Stimulated activated CD4-positive, alpha-beta T cell treated with anti-CD3 and anti-CD28 coated beads, Interleukin-15, amount 100 ng/mL, for 1 hour (primary cell): ENCODE results near the gene PCGF1.
A peak's percentile ranks its signal among the peaks of the same experiment; 100 is the strongest.

Experiments
- DNase-seq, 2 donors: peaks; one replicate each; pipeline ENCODE4 v3.0.0-alpha.2; 2020; ENCODE audit warnings: low read depth in 1 of 2, low spot score in 1 of 2

PCGF1 gene

GRCh38 chr2:74507145-74507925 is at the start of gene PCGF1:
Gene PCGF1, minus strand, starts transcription at chr2:74507695. Its CDS starts 27 bp downstream, at chr2:74507668.
- peak; percentile 95 to 98 for DNase-seq

DNA sequence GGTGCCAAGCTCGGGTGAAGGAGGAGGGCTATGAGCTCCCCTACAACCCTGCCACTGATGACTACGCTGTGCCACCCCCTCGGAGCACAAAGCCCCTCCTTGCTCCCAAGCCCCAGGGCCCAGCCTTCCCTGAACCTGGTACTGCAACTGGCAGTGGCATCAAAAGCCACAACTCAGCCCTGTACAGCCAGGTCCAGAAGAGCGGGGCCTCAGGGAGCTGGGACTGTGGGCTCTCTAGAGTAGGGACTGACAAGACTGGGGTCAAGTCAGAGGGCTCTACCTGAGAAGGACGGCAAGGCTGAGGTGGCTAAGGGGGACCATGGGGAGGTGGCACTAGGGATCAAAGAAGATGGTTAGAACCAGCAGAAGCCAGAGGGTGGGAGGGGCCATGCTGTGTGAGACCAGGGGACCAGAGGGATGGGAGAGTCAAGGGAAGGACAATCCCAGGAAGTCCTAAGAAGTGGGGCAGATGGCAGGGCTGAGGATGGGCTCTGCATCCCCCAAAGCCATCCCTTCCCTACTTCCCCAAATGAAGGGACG is 49.4 kb upstream of the PCGF1 start:
- no peak for DNase-seq

DNA sequence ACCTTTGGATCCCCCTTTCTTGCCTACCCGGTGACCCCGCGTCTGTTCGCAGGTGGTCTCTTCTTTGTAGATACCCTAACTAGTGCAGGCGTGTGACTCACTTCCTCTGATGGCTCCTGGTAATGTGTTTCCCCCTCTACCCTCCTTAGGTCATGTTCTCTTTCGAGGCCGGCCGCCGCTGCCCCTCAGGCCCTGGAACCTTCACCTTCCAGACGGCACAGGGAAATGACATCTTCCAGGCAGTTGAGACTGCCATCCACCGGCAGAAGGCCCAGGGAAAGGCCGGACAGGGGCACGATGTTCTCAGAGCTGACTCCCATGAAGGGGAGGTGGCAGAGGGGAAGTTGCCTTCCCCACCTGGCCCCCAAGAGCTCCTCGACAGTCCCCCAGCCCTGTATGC is 48.7 kb upstream of the PCGF1 start:
- DNase-seq = no peak

GRCh38 chr2:74555610-74556103 is 48.2 kb upstream of the PCGF1 start:
- DNase-seq = no peak

- peak in 1 of 2 donors; percentile 28 for DNase-seq
Observed at GRCh38 chr2:74554820-74555531, 47.5 kb upstream of the PCGF1 start.

GRCh38 chr2:74553892-74554819 is 46.7 kb upstream of the PCGF1 start, which contains the start of the genes DOK1 and LOXL3:
Gene DOK1, plus strand, starts transcription at chr2:74554720. Its CDS starts 35 bp downstream, at chr2:74554755.
Gene LOXL3, minus strand, starts transcription at chr2:74553942. Its CDS starts 1,308 bp downstream, at chr2:74552634.
- DNase-seq = peak; percentile 63 to 78

DNA sequence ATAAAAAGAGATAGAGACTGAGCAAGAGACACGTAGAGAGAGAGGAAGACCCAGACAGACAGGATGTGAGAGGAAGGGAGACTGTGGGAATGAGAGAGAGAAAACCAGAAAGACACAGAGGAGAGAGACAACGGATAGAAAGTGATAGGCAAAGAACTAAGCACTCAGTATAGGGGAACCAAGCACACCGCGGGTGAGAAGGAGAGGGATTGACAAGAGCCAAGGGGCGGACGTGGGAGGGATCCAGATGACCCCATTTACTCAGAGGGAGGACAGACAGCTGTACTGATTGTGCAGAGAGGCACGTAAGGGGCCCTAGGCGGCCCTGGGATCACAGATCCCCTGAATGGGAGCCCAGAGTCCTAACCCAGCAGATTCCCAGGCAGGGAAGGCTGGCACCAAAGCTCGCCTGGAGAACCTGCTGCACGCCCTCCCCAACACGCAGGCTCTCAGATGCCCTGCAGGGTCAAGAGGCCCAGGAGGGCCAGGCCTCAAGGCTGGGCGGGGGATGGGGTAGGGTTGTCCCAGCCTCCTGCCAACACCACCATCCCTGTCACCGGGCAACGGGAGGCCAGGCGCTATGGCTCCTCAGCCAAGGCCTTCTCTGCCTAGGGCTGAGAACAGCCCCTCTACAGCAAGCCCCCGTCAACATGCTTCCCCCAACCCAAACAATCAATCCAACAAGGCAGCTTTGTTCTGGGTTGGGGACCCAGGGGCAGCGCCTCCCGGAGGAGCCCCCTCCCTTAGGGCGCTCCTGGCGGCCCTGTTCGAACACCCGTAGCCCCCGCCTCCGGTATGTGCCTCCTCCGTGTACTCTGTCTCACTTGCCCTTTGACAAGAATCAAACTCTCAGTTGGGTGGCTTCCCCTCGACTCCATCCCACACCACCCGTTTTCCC is 45.7 kb upstream of the PCGF1 start:
- no peak for DNase-seq

GRCh38 chr2:74551942-74552913 is 44.7 kb upstream of the PCGF1 start:
- no peak for DNase-seq

- DNase-seq = no peak
Observed at GRCh38 chr2:74551530-74551929, 44.0 kb upstream of the PCGF1 start.

DNA sequence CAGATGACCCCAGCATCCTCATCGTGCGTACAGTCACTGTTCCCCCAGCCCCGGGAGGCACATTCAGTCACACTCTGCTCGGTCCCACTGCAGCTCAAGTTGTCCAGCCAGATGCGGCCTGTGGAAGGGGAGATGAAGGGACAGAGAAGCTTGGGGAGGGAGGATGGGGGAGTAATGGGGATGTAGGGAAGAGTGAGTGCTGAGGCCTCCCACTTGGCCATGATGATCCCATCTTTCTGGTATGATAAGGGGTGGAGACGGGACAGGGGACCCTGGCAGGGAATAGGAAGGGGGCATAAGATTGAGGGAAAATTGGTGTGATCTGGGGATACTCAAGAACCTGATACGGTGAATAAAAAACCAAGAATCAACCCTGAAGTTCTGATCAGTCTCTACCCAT is 42.7 kb upstream of the PCGF1 start:
- no peak for DNase-seq

DNA sequence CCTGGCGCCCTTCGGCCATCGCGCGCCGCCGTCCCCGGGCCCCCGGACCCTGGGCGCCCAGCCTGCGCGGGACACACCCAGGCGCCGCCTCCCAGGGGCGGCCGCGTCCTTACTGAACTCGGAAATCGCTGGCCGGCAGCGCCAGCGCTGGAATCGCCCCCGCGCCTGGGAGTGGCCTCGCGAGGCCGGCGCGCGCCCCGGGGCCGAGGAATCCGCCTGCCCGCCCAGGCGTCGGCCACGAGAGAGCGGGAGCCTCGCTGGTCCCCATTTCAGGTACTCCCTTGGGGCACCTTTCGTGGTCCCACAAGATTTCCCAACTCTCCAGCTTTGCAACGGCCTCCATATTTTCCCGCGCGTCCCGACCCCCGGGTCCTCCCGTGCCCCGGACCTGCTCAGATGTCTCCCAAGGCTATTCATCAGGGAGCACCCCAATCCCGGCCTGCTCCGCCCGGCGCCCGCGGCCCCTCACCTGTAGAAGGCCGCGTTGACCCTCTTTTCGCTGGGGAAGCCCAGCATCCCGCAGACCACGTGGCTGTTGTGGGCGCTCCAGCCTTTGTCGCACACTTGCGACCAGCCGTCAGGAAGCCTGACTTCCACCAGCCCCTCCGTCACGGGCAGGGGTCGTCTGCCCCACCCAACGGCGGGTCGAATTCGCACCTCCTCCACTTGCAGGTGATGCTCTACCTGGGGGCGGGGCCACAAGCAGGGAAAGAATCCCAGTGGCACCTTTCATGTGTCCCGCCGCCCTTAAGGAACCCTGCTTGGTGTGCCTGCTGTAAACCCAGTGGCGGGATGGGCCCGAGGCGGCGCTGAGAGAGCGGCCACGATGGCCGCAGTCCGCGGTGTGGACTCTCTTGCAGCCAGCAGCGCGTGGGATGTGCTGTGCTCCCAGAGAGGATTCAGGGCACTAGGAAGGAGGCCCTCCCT is 41.7 kb upstream of the PCGF1 start:
- no peak for DNase-seq

- no peak for DNase-seq
Observed at GRCh38 chr2:74548285-74548899, 40.9 kb upstream of the PCGF1 start.

GRCh38 chr2:74546004-74546403 is 38.5 kb upstream of the PCGF1 start:
- DNase-seq = no peak

GRCh38 chr2:74544634-74545033 is 37.1 kb upstream of the PCGF1 start:
- DNase-seq = no peak

- DNase-seq = no peak
Observed at GRCh38 chr2:74542978-74543377, 35.5 kb upstream of the PCGF1 start.

DNA sequence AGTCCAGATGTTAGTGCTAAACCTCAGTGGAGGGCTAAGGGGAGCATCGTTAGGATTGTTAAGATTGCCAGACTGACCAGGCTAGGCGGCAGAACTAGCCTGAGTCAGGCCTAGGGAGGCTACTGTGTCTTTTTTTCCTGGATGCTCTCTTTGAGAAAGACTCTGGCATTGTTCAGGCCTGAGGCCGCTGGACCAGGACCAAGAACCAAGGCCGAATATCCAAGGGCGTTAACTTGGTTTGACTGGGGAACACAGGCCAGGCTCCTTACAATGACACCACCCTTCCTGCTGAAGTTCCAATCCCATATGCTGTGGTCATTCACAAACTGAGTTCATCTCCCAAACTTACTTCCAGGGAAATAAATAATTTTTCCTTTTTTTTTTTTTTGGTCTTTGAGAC is 32.8 kb upstream of the PCGF1 start:
- DNase-seq = no peak

DNA sequence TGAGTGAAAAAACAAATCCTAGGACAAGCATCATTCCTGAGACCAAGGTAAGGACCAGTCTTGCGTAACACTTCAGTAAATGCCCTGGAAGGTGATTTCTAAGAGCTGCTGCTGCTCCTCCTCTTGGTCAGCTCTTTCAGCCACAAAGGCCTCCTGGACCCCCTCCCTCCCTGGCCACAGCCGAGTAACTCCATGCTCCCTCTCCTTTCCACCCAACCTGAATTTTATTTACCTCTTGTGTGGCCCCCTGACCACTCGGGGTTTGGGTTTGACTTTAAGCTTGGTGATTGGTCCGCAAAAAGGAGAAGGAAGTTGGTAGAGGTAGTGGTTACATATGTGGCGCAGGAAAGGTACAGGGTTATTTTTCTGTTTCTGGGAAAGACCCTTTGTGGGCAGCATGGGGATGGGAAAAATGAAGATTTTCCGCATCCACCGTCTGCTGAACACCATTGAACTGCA is 31.4 kb upstream of the PCGF1 start:
- no peak for DNase-seq
